ENCODE data around the gene NTM.
"Not testable (repeated sequence)": the region's sequence is repeated elsewhere in the genome, so short reads cannot be mapped to it uniquely, and the experiment has no call there.

The NTM gene

DNA sequence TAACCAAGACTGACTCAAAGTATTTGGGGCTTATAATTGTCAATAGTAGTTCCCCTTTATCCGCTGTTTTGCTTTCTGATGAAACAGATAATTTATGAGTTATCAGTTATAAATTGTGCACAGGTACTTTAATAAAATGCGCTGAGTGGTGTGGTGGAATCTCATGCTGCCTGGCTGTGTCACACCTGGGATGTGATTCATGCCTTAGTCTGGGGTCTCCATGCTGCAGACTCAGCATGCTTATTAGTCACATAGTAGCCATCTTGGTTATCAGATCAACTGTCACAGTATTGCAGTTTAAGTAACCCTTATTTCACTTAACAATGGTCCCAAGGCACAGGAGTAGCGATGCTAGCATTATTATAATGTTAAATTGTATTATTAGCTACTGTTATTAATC is 995.2 kb downstream of the NTM start:
- DNase-seq, result no peak

DNA sequence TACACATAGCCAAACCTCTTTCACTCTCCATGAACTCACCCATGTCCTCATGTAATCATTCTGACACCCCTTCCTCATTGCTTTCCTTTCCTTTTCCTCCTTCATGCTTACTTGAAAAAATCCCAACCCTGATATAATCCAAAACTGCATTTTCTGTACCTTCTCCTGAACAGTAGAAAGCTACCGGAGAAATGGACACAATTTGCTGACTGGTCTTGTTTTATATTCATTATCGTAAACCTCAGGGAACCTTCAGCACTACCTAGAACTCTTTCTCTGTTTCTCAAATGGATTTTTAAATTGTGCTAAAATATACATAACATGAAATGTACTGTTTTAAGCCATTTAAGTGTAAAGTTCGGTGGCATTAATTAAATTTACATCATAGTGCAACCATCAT is 996.9 kb downstream of the NTM start:
- DNase-seq, result no peak

DNA sequence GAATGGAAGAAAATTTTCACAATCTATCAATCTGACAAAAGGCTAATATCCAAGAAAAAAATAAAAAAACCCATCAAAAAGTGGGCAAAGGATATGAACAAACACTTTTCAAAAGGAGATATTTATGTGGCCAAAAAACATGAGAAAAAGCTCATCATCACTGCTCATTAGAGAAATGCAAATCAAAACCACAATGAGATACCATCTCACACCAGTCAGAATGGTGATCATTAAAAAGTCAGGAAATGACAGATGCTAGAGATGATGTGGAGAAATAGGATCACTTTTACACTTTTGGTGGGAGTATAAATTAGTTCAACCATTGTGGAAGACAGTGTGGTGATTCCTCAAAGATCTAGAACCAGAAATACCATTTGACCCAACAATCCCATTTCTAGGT is 999.7 kb downstream of the NTM start:
- not testable (repeated sequence) for DNase-seq

DNA sequence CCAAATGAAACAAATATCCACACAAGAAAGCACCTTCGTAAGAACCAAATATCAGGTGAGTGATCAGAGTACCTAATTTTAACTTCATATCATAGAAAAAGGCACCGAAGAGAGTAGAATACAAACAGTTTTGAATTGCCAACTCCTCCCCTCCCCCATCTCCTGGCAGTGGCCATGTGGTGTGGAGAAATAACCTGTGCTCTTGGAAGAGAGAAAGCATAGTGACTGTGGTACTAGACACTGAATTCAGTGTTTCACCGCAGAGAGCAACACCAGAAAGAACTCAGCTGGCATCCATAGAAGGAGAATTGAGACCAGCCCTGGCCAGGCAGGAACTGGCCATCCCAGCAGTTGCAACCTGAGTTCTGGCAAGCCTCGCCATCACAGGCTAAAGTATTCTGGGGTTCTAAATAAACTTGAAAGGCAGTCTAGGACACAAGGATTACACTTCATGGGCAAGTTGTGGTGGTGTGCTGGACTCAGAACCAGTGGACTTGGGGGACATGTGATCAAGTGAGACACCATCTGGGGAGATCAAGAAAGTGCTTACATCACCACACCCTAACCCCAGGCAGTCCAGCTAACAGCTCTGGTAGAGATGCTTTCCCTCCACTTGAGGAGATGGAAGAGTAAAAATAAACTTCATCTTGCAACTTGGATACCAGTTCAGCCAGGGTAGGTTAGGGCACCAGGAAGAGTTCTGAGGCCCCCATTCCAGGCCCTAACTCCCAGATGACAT is 1003.2 kb downstream of the NTM start:
- no peak for DNase-seq

DNA sequence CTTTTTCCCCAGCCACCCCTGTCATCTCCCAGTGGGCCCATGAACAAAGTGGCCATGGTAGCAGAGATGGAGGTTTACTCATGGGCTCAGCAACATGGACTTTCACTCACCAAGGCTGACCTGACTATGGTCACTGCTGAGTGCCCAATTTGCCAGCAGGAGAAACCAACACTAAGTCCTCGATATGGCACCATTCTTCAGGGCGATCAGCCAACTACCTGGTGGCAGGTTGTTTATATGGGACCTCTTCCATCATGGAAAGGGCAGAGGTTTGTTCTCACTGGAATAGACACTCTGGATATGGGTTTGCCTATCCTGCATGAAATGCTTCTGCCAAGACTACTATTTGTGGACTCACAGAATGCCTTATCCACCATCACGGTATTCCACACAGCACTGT is 1009.1 kb downstream of the NTM start:
- DNase-seq, result no peak

Data from amygdala (tissue), 56 donors.